Esophagus muscularis mucosa (tissue), 4 donors: ENCODE results near the gene SMAGP.

Experiments used
- CTCF ChIP-seq, 3 experiments: fragments of 200-600 bp in 2 of 3; fragments of 450-650 bp in 1 of 3; sonication (generic) in 2 of 3; IDR thresholded peaks; one replicate each; pipeline ENCODE4 v1.5.1; 2017 to 2019; ENCODE audit warnings: antibody characterized with exemption in 3 of 3, mild to moderate bottlenecking in 2 of 3, moderate library complexity in 1 of 3
- EP300 ChIP-seq: sonication (generic); formaldehyde crosslinking; IDR thresholded peaks from one replicate; pipeline ENCODE4 v1.6.1; 2017; ENCODE audit warnings: antibody characterized with exemption
- POLR2A ChIP-seq: fragments of 450-650 bp; IDR thresholded peaks from one replicate; pipeline ENCODE4 v1.6.1; 2017; ENCODE audit warnings: antibody characterized with exemption, moderate library complexity, mild to moderate bottlenecking, low read depth
- POLR2AphosphoS5 ChIP-seq, 2 donors: sonication (generic); formaldehyde crosslinking; IDR thresholded peaks; one replicate each; pipeline ENCODE4 v1.6.1; 2017; ENCODE audit warnings: antibody characterized with exemption in 2 of 2

- TF ChIP-seq CTCF (IDR thresholded peaks at IDR 0.05): no peak
- TF ChIP-seq POLR2A: no peak
- TF ChIP-seq POLR2AphosphoS5 (IDR thresholded peaks at IDR 0.05): no peak
- no peak for TF ChIP-seq EP300
These were observed 15.7 kb downstream of the SMAGP start for GRCh38 chr12:51254536-51254935.
